Measurements from ENCODE around the gene GPS1. TPM values are rescaled to one million over a fixed set of nuclear protein-coding genes. Genes with fewer than 3 reads are reported as not detected.

Gene GPS1
- total and polyA plus RNA-seq, 9 of the 15 experiments (the other 6 are each of a cell fraction or from before 2014, with no cell fraction given): 3.1 to 167 (median 69.9) TPM

DNA sequence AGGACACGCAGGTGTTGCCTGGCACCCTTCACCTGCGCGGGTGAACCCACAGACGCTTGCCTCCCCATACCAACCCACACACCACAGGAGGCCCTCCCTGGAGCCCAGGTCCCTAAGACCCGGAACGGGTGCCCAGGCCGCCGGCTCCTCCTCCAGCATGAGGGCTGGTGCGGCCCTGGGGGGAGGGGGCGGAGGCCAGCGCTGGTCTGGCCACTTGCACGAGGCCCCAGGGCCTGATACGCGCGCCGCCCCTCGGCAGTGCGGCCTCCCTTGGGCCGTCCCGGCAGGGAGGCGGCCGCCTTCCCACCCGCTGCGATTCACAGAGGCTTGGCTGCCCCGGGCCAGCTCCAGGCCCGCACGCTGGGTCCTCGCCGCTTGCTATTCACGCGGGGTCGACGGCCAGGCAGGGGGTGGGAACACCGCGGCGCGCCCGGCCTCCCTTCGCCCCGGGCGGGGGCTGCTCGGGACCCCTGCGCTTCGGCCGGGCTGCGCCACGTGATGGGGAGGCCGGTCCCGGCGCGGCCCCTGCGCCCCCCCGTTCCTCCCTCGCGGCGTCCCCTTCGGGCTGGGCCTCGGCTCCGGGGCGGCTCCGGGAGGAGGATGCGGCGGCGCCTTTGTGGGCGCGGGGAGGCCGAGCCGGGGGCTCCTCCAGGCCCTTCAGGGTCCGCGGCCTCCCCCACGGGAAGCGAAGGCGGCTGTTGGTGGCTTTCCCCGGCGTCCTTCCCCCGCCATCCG lies 45.7 kb downstream of the GPS1 start (continued):
- TF ChIP-seq ZNF277 (CRISPR knock-in tag; IDR thresholded peaks at IDR 0.05; ENCODE audit: borderline replicate concordance): no peak
- no peak for TF ChIP-seq MEF2A (IDR thresholded peaks at IDR 0.05; ENCODE audit: control insufficient read depth, low read depth, low read length)
- TF ChIP-seq ZNF324 (CRISPR knock-in tag; IDR thresholded peaks at IDR 0.05): no peak
- no peak for TF ChIP-seq HBP1 (CRISPR knock-in tag; IDR thresholded peaks at IDR 0.05)
- peak; percentile 23; the same call in 1 of the 2 replicates for TF ChIP-seq RB1 (IDR thresholded peaks at IDR 0.05; ENCODE audit: low read depth)
- no peak for TF ChIP-seq JUND (IDR thresholded peaks at IDR 0.05; ENCODE audit: borderline replicate concordance, low read depth, low read length)
- no peak for TF ChIP-seq JUND (tag; IDR thresholded peaks at IDR 0.05; ENCODE audit: borderline replicate concordance, low read depth, low read length)
- TF ChIP-seq ZBTB2 (IDR thresholded peaks at IDR 0.05): no peak
- no peak for TF ChIP-seq ILF3 (IDR thresholded peaks at IDR 0.05; ENCODE audit: borderline replicate concordance)
- no peak for TF ChIP-seq ZMIZ1 (IDR thresholded peaks at IDR 0.05; ENCODE audit: low read depth in 2 of 2, low read length in 2 of 2)
- TF ChIP-seq FOXA1 (IDR thresholded peaks at IDR 0.05; ENCODE audit: borderline replicate concordance): no peak
- no peak for TF ChIP-seq ZHX1 (conservative IDR thresholded peaks at IDR 0.05; ENCODE audit: low read length)
- TF ChIP-seq ZNF696 (CRISPR knock-in tag; conservative IDR thresholded peaks at IDR 0.05): no peak
- TF ChIP-seq, protein P1, sequence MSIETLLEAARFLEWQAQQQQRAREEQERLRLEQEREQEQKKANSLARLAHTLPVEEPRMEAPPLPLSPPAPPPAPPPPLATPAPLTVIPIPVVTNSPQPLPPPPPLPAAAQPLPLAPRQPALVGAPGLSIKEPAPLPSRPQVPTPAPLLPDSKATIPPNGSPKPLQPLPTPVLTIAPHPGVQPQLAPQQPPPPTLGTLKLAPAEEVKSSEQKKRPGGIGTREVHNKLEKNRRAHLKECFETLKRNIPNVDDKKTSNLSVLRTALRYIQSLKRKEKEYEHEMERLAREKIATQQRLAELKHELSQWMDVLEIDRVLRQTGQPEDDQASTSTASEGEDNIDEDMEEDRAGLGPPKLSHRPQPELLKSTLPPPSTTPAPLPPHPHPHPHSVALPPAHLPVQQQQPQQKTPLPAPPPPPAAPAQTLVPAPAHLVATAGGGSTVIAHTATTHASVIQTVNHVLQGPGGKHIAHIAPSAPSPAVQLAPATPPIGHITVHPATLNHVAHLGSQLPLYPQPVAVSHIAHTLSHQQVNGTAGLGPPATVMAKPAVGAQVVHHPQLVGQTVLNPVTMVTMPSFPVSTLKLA (conservative IDR thresholded peaks at IDR 0.05): peak; percentile 52 to 76

All from K562 (cell line).